ENCODE measurements around the gene ZNF385B. TPM values are rescaled to one million over a fixed set of nuclear protein-coding genes. Genes with fewer than 3 reads are reported as not detected.

ZNF385B gene
- total RNA-seq, 1 experiment from 2014 or later = 9.3 TPM

- no peak overlapping the region for H3K27ac ChIP-seq (ENCODE audit: low read depth, low read length)
- BruUV-seq (replicated peaks) = no TSS peak
- TF ChIP-seq SRF (IDR thresholded peaks at IDR 0.05; ENCODE audit: low read depth) (no peak), JUND (IDR thresholded peaks at IDR 0.05) (no peak), ZNF274 (IDR thresholded peaks at IDR 0.05; ENCODE audit: low read depth, low read length) (no peak), EZH2 (IDR thresholded peaks at IDR 0.05) (no peak), CBX3 (IDR thresholded peaks at IDR 0.05; ENCODE audit: low read depth) (no peak), CEBPB (IDR thresholded peaks at IDR 0.05; ENCODE audit: low read depth) (no peak), REST (IDR thresholded peaks at IDR 0.05; ENCODE audit: low read depth) (no peak), ZFX (IDR thresholded peaks at IDR 0.05) (no peak), SIN3A (IDR thresholded peaks at IDR 0.05; ENCODE audit: low read depth) (no peak), TCF7L2 (IDR thresholded peaks at IDR 0.05; ENCODE audit: borderline replicate concordance, extremely low read depth, insufficient read depth, insufficient read length) (no peak), RAD21 (IDR thresholded peaks at IDR 0.05; ENCODE audit: low read depth) (no peak), POLR2AphosphoS5 (IDR thresholded peaks at IDR 0.05; ENCODE audit: low read depth, low read length) (no peak), ATF3 (IDR thresholded peaks at IDR 0.05) (no peak), EZH2phosphoT487 (IDR thresholded peaks at IDR 0.05; ENCODE audit: borderline replicate concordance) (no peak), FOSL1 (IDR thresholded peaks at IDR 0.05; ENCODE audit: low read depth) (no peak), ZBTB33 (IDR thresholded peaks at IDR 0.05; ENCODE audit: extremely low read depth, insufficient replicate concordance, low read length) (no peak)
These were observed 8.3 kb downstream of the ZNF385B start for GRCh38 chr2:179853108-179853507.

More at GRCh38 chr2:179853108-179853507, 8.3 kb downstream of the ZNF385B start:
- ChIA-PET CTCF (no interaction called here), POLR2A (no interaction called here), RAD21 (ENCODE audit: low non-redundant PET in 1 of 2, low total read pairs in 2 of 2, uncharacterized antibody in 2 of 2, unreplicated experiment in 2 of 2) (no interaction called here)
- no peaks in the 10 kb centered on the region for H3K9me3 ChIP-seq (ENCODE audit: control insufficient read depth in 1 of 2, insufficient read depth in 1 of 2, low read depth in 1 of 2, low read length in 2 of 2)
- no peaks in the 10 kb centered on the region for H3K9me2 ChIP-seq (ENCODE audit: insufficient read depth)
- no peaks in the 10 kb centered on the region for H3K36me3 ChIP-seq (ENCODE audit: control insufficient read depth in 1 of 2, insufficient read depth in 2 of 2, low read length in 2 of 2)
- intact Hi-C loops (cut with micrococcal nuclease) = no loop called here
- no peak overlapping the region for H3K4me2 ChIP-seq (ENCODE audit: low read length)
- H3K79me2 ChIP-seq (ENCODE audit: insufficient read depth, low read length) = no peaks in the 10 kb centered on the region
- no peaks in the 10 kb centered on the region for H3K27me3 ChIP-seq (ENCODE audit: insufficient read depth, low read length)
- H3K4me3 ChIP-seq (replicated peaks in 1 of 2; ENCODE audit: low read depth in 1 of 2, low read length in 2 of 2) = no peak overlapping the region
- H2AFZ ChIP-seq (ENCODE audit: low read depth, low read length, poor library complexity, severe bottlenecking) = no peak overlapping the region
- DNase-seq (ENCODE audit: low read depth, low spot score) (no peak), ATAC-seq (no peak)
- H3K9ac ChIP-seq (ENCODE audit: low read length) = no peak overlapping the region
- H4K20me1 ChIP-seq (ENCODE audit: insufficient read depth) = no peaks in the 10 kb centered on the region
- peaks cover 0 to 5% of the 10 kb centered on the region in 2 experiments; a peak in 1 of 4 replicates for H3K4me1 ChIP-seq (ENCODE audit: control insufficient read depth in 1 of 2, insufficient read depth in 2 of 2, low read length in 2 of 2)

Data from HCT116 (cell line).